Gastrocnemius medialis (tissue), 4 donors: Measurements from ENCODE around the gene RALGAPA2. TPM values are rescaled to one million over a fixed set of nuclear protein-coding genes. Genes with fewer than 3 reads are reported as not detected.

Experiments
- ATAC-seq, 2 donors: fragments of 150-250 bp; one replicate each; pipeline ENCODE4 v1.9.1; 2016
- DNase-seq, 2 donors: peaks; one replicate each; pipeline ENCODE4 v3.0.0-alpha.2; 2019
- H3K27ac ChIP-seq, 4 donors: fragments of 200-600 bp; sonication (generic); 1 replicate in 1 of 4; 2 replicates in 3 of 4; pipeline ENCODE4 v1.5.1; 2016 to 2018; ENCODE audit warnings: mild to moderate bottlenecking in 2 of 4, moderate library complexity in 1 of 4
- H3K27me3 ChIP-seq, 3 donors: fragments of 200-600 bp; sonication (generic) in 2 of 3; 1 replicate in 1 of 3; 2 replicates in 2 of 3; pipeline versions ENCODE4 v1.5.1 to v1.6.0; 2016 to 2019; ENCODE audit warnings: mild to moderate bottlenecking in 1 of 3, moderate library complexity in 1 of 3
- H3K36me3 ChIP-seq, 2 donors: fragments of 200-600 bp; sonication (generic) in 1 of 2; one replicate each; pipeline ENCODE4 v1.5.1; 2017 to 2018
- H3K4me1 ChIP-seq, 2 donors: fragments of 200-600 bp; sonication (generic) in 1 of 2; one replicate each; pipeline ENCODE4 v1.5.1; 2016 to 2017; ENCODE audit warnings: mild to moderate bottlenecking in 2 of 2
- H3K4me3 ChIP-seq, 4 donors: fragments of 200-600 bp; sonication (generic) in 3 of 4; 1 replicate in 1 of 4; 2 replicates in 3 of 4; pipeline ENCODE4 v1.5.1; 2016 to 2019; ENCODE audit warnings: mild to moderate bottlenecking in 2 of 4
- H3K9me3 ChIP-seq, 3 donors: fragments of 200-600 bp; sonication (generic) in 2 of 3; 1 replicate in 1 of 3; 2 replicates in 2 of 3; pipeline ENCODE4 v1.5.1; 2016 to 2019
- CTCF ChIP-seq, 5 experiments: fragments of 450-650 bp in 3 of 5; fragments of 200-600 bp in 2 of 5; sonication (generic) in 2 of 5; IDR thresholded peaks in 4 of 5; conservative IDR thresholded peaks in 1 of 5; 1 replicate in 4 of 5; 2 replicates in 1 of 5; pipeline ENCODE4 v1.5.1; 2016 to 2019; ENCODE audit warnings: antibody characterized with exemption in 5 of 5, mild to moderate bottlenecking in 3 of 5, moderate library complexity in 3 of 5
- POLR2A ChIP-seq, 2 donors: fragments of 450-650 bp; IDR thresholded peaks; one replicate each; pipeline ENCODE4 v1.6.1; 2017; ENCODE audit warnings: antibody characterized with exemption in 2 of 2, mild to moderate bottlenecking in 2 of 2, moderate library complexity in 2 of 2
- in situ Hi-C, 4 donors: fragments of 200-750 bp; cut with MboI; loops; one replicate each; pipeline versions ENCODE4 v1.15.0 to v1.8.0; 2017; ENCODE audit warnings: low sequenced_read_pairs in 4 of 4
- intact Hi-C: fragments of 100-400 bp; cut with DNase I; formaldehyde crosslinking; loops from one replicate; pipeline ENCODE4 v1.15.1; 2023; ENCODE audit warnings: low total_unique reads
- total RNA-seq, 4 donors: library from RNA; depleted of rRNA; stranded (reverse); fragments of >200 nt; gene quantifications; one replicate each; pipeline versions ENCODE4 v1.1.0 to v1.2.3, GENCODE V29; 2016

Gene RALGAPA2
- total RNA-seq, 4 donors from 2014 or later: 43.2 to 56.9 (median 52.0) TPM

GRCh38 chr20:20401991-20402390 is 310.5 kb downstream of the RALGAPA2 start:
- H3K9me3 ChIP-seq: no peaks in the 10 kb centered on the region
- no peak overlapping the region for H3K4me3 ChIP-seq
- TF ChIP-seq CTCF (IDR thresholded peaks at IDR 0.05 in 4 of 5, conservative IDR thresholded peaks at IDR 0.05 in 1 of 5) (no peak), POLR2A (IDR thresholded peaks at IDR 0.05) (no peak)
- no peak overlapping the region for H3K27ac ChIP-seq
- intact Hi-C loops (no loop called here), in situ Hi-C loops (no loop called here)
- ATAC-seq: no peak
- peaks cover 0 to 7% of the 10 kb centered on the region in 2 donors for H3K36me3 ChIP-seq
- no peaks in the 10 kb centered on the region for H3K27me3 ChIP-seq
- no peaks in the 10 kb centered on the region for H3K4me1 ChIP-seq
- DNase-seq: no peak

GRCh38 chr20:20399531-20400500 is 312.6 kb downstream of the RALGAPA2 start:
- H3K36me3 ChIP-seq: peaks cover 0 to 7% of the 10 kb centered on the region in 2 donors
- no peaks in the 10 kb centered on the region for H3K4me1 ChIP-seq
- no peak overlapping the region for H3K27ac ChIP-seq
- no peaks in the 10 kb centered on the region for H3K27me3 ChIP-seq
- no peaks in the 10 kb centered on the region for H3K9me3 ChIP-seq
- DNase-seq: no peak
- ATAC-seq: no peak
- in situ Hi-C loops (no loop called here), intact Hi-C loops (no loop called here)
- TF ChIP-seq CTCF (IDR thresholded peaks at IDR 0.05 in 4 of 5, conservative IDR thresholded peaks at IDR 0.05 in 1 of 5) (no peak), POLR2A (IDR thresholded peaks at IDR 0.05) (no peak)
- H3K4me3 ChIP-seq: no peak overlapping the region

- H3K36me3 ChIP-seq: peaks cover 0 to 18% of the 10 kb centered on the region in 2 donors
- in situ Hi-C loops: no loop called here
- intact Hi-C loops: no loop called here
Observed at GRCh38 chr20:20398123-20398522, 314.3 kb downstream of the RALGAPA2 start.

GRCh38 chr20:20396794-20397193 is 315.6 kb downstream of the RALGAPA2 start:
- intact Hi-C loops: no loop called here
- no peaks in the 10 kb centered on the region for H3K27me3 ChIP-seq
- H3K27ac ChIP-seq: no peak overlapping the region
- DNase-seq (no peak), ATAC-seq (no peak)
- in situ Hi-C loops: no loop called here
- H3K4me1 ChIP-seq: no peaks in the 10 kb centered on the region
- peaks cover 4 to 24% of the 10 kb centered on the region in 2 donors for H3K36me3 ChIP-seq
- no peak overlapping the region for H3K4me3 ChIP-seq
- TF ChIP-seq POLR2A (IDR thresholded peaks at IDR 0.05) (no peak), CTCF (IDR thresholded peaks at IDR 0.05 in 4 of 5, conservative IDR thresholded peaks at IDR 0.05 in 1 of 5) (no peak)
- H3K9me3 ChIP-seq: no peaks in the 10 kb centered on the region

More at GRCh38 chr20:20398123-20398522, 314.3 kb downstream of the RALGAPA2 start:
- Histone ChIP-seq H3K27me3 (no peaks in the 10 kb centered on the region), H3K27ac (no peak overlapping the region), H3K9me3 (no peaks in the 10 kb centered on the region), H3K4me1 (no peaks in the 10 kb centered on the region), H3K4me3 (no peak overlapping the region)
- TF ChIP-seq CTCF (IDR thresholded peaks at IDR 0.05 in 4 of 5, conservative IDR thresholded peaks at IDR 0.05 in 1 of 5) (no peak), POLR2A (IDR thresholded peaks at IDR 0.05) (no peak)
- ATAC-seq (no peak), DNase-seq (no peak)
